HepG2 (cell line): ENCODE measurements around the gene FCHO1. TPM values are rescaled to one million over a fixed set of nuclear protein-coding genes. Genes with fewer than 3 reads are reported as not detected.

Experiments
- ATAC-seq: fragments of 200-7000 bp; cut with Tn5 transposase; 3 replicates; pipeline ENCODE4 v1.9.1; 2020; ENCODE audit warnings: mild to moderate bottlenecking, moderate library complexity
- BruUV-seq: library from RNA; stranded (reverse); fragments of 400-500 nt; replicated peaks from 2 replicates; lab custom pipeline; 2021; lab: Mats Ljungman, UMichigan
- CTCF ChIA-PET: fragments of 300-600 bp; formaldehyde crosslinking; extraction: SDS; loops from one replicate; lab custom pipeline; 2021; ENCODE audit warnings: low total read pairs, inconsistent platforms, low intra/inter-chr PET ratio; lab: Yijun Ruan, JAX
- POLR2A ChIA-PET: fragments of 350-600 bp; sonication (Branson Sonifier 250); formaldehyde crosslinking; loops from one replicate; lab custom pipeline; 2020; ENCODE audit warnings: antibody characterized with exemption, inconsistent platforms; lab: Yijun Ruan, JAX
- DNase-seq: peaks from one replicate; pipeline ENCODE4 v3.0.0-alpha.2; 2015; ENCODE audit warnings: low spot score
- FAIRE-seq: peaks from 3 replicates; lab custom pipeline; 2011; peaks lifted over from hg19 to GRCh38; lab: Jason Lieb, UNC
- H2AFZ ChIP-seq: one replicate; pipeline ENCODE4 v1.6.1; 2011; ENCODE audit warnings: low read length, inconsistent platforms
- H3K27ac ChIP-seq: fragments of 300-600 bp; 3 replicates; pipeline ENCODE4 v1.8.0; 2011; ENCODE audit warnings: mixed run types, mild to moderate bottlenecking, mixed read lengths, low read length, inconsistent platforms; ENCODE audit not compliant: insufficient read depth; ENCODE audit errors: extremely low read length
- H3K27me3 ChIP-seq, 2 experiments: fragments of 200-600 bp in 1 of 2; 2 replicates in 1 of 2; 3 replicates in 1 of 2; pipeline versions ENCODE4 v1.6.0 to v1.8.0; 2011; ENCODE audit warnings: low read length in 2 of 2, mild to moderate bottlenecking in 2 of 2, moderate library complexity in 2 of 2, inconsistent platforms in 1 of 2; ENCODE audit not compliant: insufficient read depth in 2 of 2, control insufficient read depth in 1 of 2
- H3K36me3 ChIP-seq, 2 experiments: fragments of 200-600 bp in 1 of 2; replicated peaks in 1 of 2; 2 replicates in 1 of 2; 3 replicates in 1 of 2; pipeline versions ENCODE4 v1.5.1 to v1.8.0; 2011; ENCODE audit warnings: low read length in 2 of 2, inconsistent platforms in 1 of 2; ENCODE audit not compliant: insufficient read depth in 2 of 2, control insufficient read depth in 1 of 2
- H3K4me1 ChIP-seq: 2 replicates; pipeline ENCODE4 v1.5.1; 2012; ENCODE audit warnings: low read length, inconsistent platforms; ENCODE audit not compliant: insufficient read depth
- H3K4me2 ChIP-seq: 2 replicates; pipeline ENCODE4 v1.6.0; 2011; ENCODE audit warnings: low read depth, low read length, inconsistent platforms
- H3K4me3 ChIP-seq, 3 experiments: fragments of 200-600 bp in 1 of 3; sonication (generic), shearing (Covaris generic) in 1 of 3; replicated peaks in 1 of 3; 2 replicates each; pipeline ENCODE4 v1.5.1; 2011 to 2016; ENCODE audit warnings: low read length in 3 of 3, inconsistent platforms in 2 of 3, low read depth in 2 of 3, mild to moderate bottlenecking in 2 of 3, control low read depth in 1 of 3, mixed read lengths in 1 of 3; ENCODE audit not compliant: insufficient read depth in 1 of 3
- H3K79me2 ChIP-seq: one replicate; pipeline ENCODE4 v1.6.1; 2011; ENCODE audit warnings: low read length, inconsistent platforms; ENCODE audit not compliant: insufficient read depth
- H3K9ac ChIP-seq: 2 replicates; pipeline ENCODE4 v1.6.0; 2011; ENCODE audit warnings: mild to moderate bottlenecking, low read depth, low read length, inconsistent platforms; ENCODE audit not compliant: insufficient read depth
- H3K9me3 ChIP-seq: 2 replicates; pipeline ENCODE4 v1.5.1; 2012; ENCODE audit warnings: mild to moderate bottlenecking, low read length
- H4K20me1 ChIP-seq: 2 replicates; pipeline ENCODE4 v1.6.0; 2011; ENCODE audit warnings: inconsistent platforms, mild to moderate bottlenecking, low read length, moderate library complexity; ENCODE audit not compliant: insufficient read depth
- AGO2 ChIP-seq: fragments of 200-400 bp; formaldehyde crosslinking; optimal IDR thresholded peaks from 2 replicates; pipeline ENCODE3; 2017; ENCODE audit warnings: mild to moderate bottlenecking, low read depth, low read length, moderate library complexity
- GTF3A ChIP-seq: sonication (generic); formaldehyde crosslinking; conservative IDR thresholded peaks from 2 replicates; pipeline ENCODE4 v1.4.0; 2020; ENCODE audit warnings: mild to moderate bottlenecking, missing genetic modification reagents
- HES4 ChIP-seq: sonication (generic); formaldehyde crosslinking; IDR thresholded peaks from 2 replicates; pipeline ENCODE4 v1.9.0; 2021; ENCODE audit warnings: mild to moderate bottlenecking, missing genetic modification reagents, borderline replicate concordance
- HMG20B ChIP-seq: conservative IDR thresholded peaks from 2 replicates; pipeline ENCODE4 v1.6.1; 2016; ENCODE audit warnings: missing genetic modification reagents, missing compliant biosample characterization
- KAT8 ChIP-seq: IDR thresholded peaks from 2 replicates; pipeline ENCODE4 v1.6.1; 2016; ENCODE audit warnings: missing genetic modification reagents, missing compliant biosample characterization
- KDM5B ChIP-seq: sonication (generic); formaldehyde crosslinking; IDR thresholded peaks from 2 replicates; pipeline ENCODE4 v1.4.0; 2020; ENCODE audit warnings: missing genetic modification reagents, mild to moderate bottlenecking, borderline replicate concordance
- NBN ChIP-seq: fragments of 450-650 bp; conservative IDR thresholded peaks from 2 replicates; pipeline ENCODE4 v1.6.1; 2017
- PPARG ChIP-seq: conservative IDR thresholded peaks from 2 replicates; pipeline ENCODE4 v1.6.1; 2016; ENCODE audit warnings: missing biosample characterization, missing genetic modification reagents
- TBX2 ChIP-seq: sonication (generic); formaldehyde crosslinking; IDR thresholded peaks from 2 replicates; pipeline ENCODE4 v1.5.0; 2020; ENCODE audit warnings: missing genetic modification reagents, mild to moderate bottlenecking, borderline replicate concordance
- ZFP36 ChIP-seq: fragments of 150-350 bp; IDR thresholded peaks from 2 replicates; pipeline ENCODE4 v1.6.1; 2018; ENCODE audit warnings: borderline replicate concordance, low read length, low read depth; ENCODE audit not compliant: partially characterized antibody
- ZNF12 ChIP-seq: sonication (generic); formaldehyde crosslinking; IDR thresholded peaks from 2 replicates; pipeline ENCODE4 v1.5.0; 2020; ENCODE audit warnings: missing genetic modification reagents
- ZNF263 ChIP-seq: sonication (generic); formaldehyde crosslinking; IDR thresholded peaks from 2 replicates; pipeline ENCODE4 v1.4.0; 2020; ENCODE audit warnings: missing genetic modification reagents
- ZNF280D ChIP-seq: sonication (generic); formaldehyde crosslinking; IDR thresholded peaks from 2 replicates; pipeline ENCODE4 v1.5.1; 2020; ENCODE audit warnings: mild to moderate bottlenecking, missing genetic modification reagents
- ZNF33B ChIP-seq: sonication (generic); formaldehyde crosslinking; IDR thresholded peaks from 2 replicates; pipeline ENCODE4 v1.5.1; 2020; ENCODE audit warnings: mild to moderate bottlenecking, missing genetic modification reagents
- ZNF34 ChIP-seq: sonication (generic); formaldehyde crosslinking; IDR thresholded peaks from 2 replicates; pipeline ENCODE4 v1.4.0; 2020; ENCODE audit warnings: mild to moderate bottlenecking, missing genetic modification reagents, borderline replicate concordance
- WGBS: methylation state at CpG from one replicate; pipeline ENCODE4 v1.1.6; 2017; ENCODE audit warnings: low lambda C conversion rate; 5-methylcytosine and 5-hydroxymethylcytosine counted together
- in situ Hi-C: cut with HindIII; loops from 2 replicates; pipeline ENCODE4 v1.10.0; 2017; ENCODE audit warnings: low pct_unique_long_range_greater_than_20kb; ENCODE audit not compliant: extremely low pct_ligation_motif_present
- intact Hi-C: fragments of 100-400 bp; cut with micrococcal nuclease; formaldehyde crosslinking; loops from one replicate; pipeline ENCODE4 v1.10.0; 2022; ENCODE audit not compliant: unreplicated experiment
- polyA plus RNA-seq, 8 experiments: library from polyadenylated mRNA; depleted of rRNA in 3 of 8; stranded (reverse) in 7 of 8; unstranded in 1 of 8; fragments of >200 nt; fragmentation: Illumina TruSeq in 4 of 8; extraction: Trizol in 4 of 8; gene quantifications; 2 replicates each; pipeline versions ENCODE4 v1.2.1 to v1.2.3, GENCODE V29; 2011 to 2016; ENCODE audit warnings: low read depth in 4 of 8, missing spikeins in 1 of 8, mixed read lengths in 1 of 8; ENCODE audit not compliant: insufficient read depth in 1 of 8
- total RNA-seq, 5 experiments: library from RNA; depleted of rRNA; stranded (reverse); fragments of >200 nt; fragmentation: Illumina TruSeq; extraction: Trizol; gene quantifications; 2 replicates each; pipeline ENCODE4 v1.2.3, GENCODE V29; 2016; ENCODE audit warnings: low read depth in 1 of 5
- TF ChIP-seq, protein P1 (sequence below): IDR thresholded peaks from 2 replicates; pipeline ENCODE4 v1.6.1; 2012; ENCODE audit warnings: inconsistent platforms
- TF ChIP-seq, protein P2 (sequence below): fragments of 450-650 bp; IDR thresholded peaks from 2 replicates; pipeline ENCODE4 v1.6.1; 2016

Gene FCHO1
- total and polyA plus RNA-seq, 2 of the 13 experiments (the other 11 are each of a cell fraction or from before 2014, with no cell fraction given), result 1.3 to 3.1 TPM

GRCh38 chr19:17735410-17735809, 15.9 kb upstream of the FCHO1 start (continued):
- TF ChIP-seq PPARG, result no peak
- TF ChIP-seq, protein P1, sequence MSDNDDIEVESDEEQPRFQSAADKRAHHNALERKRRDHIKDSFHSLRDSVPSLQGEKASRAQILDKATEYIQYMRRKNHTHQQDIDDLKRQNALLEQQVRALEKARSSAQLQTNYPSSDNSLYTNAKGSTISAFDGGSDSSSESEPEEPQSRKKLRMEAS, result no peak
- TF ChIP-seq, protein P2, sequence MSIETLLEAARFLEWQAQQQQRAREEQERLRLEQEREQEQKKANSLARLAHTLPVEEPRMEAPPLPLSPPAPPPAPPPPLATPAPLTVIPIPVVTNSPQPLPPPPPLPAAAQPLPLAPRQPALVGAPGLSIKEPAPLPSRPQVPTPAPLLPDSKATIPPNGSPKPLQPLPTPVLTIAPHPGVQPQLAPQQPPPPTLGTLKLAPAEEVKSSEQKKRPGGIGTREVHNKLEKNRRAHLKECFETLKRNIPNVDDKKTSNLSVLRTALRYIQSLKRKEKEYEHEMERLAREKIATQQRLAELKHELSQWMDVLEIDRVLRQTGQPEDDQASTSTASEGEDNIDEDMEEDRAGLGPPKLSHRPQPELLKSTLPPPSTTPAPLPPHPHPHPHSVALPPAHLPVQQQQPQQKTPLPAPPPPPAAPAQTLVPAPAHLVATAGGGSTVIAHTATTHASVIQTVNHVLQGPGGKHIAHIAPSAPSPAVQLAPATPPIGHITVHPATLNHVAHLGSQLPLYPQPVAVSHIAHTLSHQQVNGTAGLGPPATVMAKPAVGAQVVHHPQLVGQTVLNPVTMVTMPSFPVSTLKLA, result no peak
- TF ChIP-seq, all 625 proteins: peak for 0

GRCh38 chr19:17737690-17738153, 13.6 kb upstream of the FCHO1 start:
- no peak overlapping the region for H3K4me3 ChIP-seq
- CTCF ChIA-PET, result no interaction called here
- H3K4me2 ChIP-seq, result no peak overlapping the region
- no peak overlapping the region for H2AFZ ChIP-seq
- POLR2A ChIA-PET, result no interaction called here
- no peaks in the 10 kb centered on the region; the same call in 1 of the 2 replicates for H4K20me1 ChIP-seq
- peaks cover 9 to 19% of the 10 kb centered on the region in 2 experiments; a peak in 4 of 5 replicates for H3K36me3 ChIP-seq
- in situ Hi-C loops, result no loop called here
- intact Hi-C loops, result no loop called here
- H3K79me2 ChIP-seq, result no peaks in the 10 kb centered on the region
- DNase-seq, result no peak
- H3K9me3 ChIP-seq, result no peaks in the 10 kb centered on the region
- no peaks in the 10 kb centered on the region for H3K4me1 ChIP-seq
- H3K27ac ChIP-seq, result no peak overlapping the region
- WGBS, result 89% methylated on average over 7 of the region's 7 CpGs
- no peak for ATAC-seq
- H3K9ac ChIP-seq, result no peak overlapping the region
- TF ChIP-seq GTF3A (CRISPR knock-in tag), result no peak
- TF ChIP-seq KAT8 (CRISPR knock-in tag), result no peak
- TF ChIP-seq HMG20B (CRISPR knock-in tag), result no peak
- no peak for TF ChIP-seq ZNF12 (CRISPR knock-in tag)
- TF ChIP-seq HES4 (CRISPR knock-in tag), result no peak
- TF ChIP-seq KDM5B (CRISPR knock-in tag), result no peak
- TF ChIP-seq ZNF33B (CRISPR knock-in tag), result no peak
- no peak for TF ChIP-seq ZNF280D (CRISPR knock-in tag)
- TF ChIP-seq TBX2 (CRISPR knock-in tag), result no peak
- no peak for TF ChIP-seq NBN
- no peak for TF ChIP-seq ZNF263
- no peak for TF ChIP-seq ZNF34
- no peak for TF ChIP-seq AGO2
- TF ChIP-seq ZFP36, result no peak
- no peaks in the 10 kb centered on the region for H3K27me3 ChIP-seq
- BruUV-seq, result no TSS peak
- FAIRE-seq, result no peak
